DMS53 treated with DMSO at 0.1 percent for 48 hours (cell line): ENCODE data around the gene C15orf62.

Experiments
- DNase-seq: peaks from one replicate; lab custom pipeline; 2025; ENCODE audit not compliant: unreplicated experiment; lab: John Stamatoyannopoulos, UW

Gene C15orf62

GRCh38 chr15:40776537-40777141 is 6.9 kb downstream of the C15orf62 start:
- DNase-seq: no peak

DNA sequence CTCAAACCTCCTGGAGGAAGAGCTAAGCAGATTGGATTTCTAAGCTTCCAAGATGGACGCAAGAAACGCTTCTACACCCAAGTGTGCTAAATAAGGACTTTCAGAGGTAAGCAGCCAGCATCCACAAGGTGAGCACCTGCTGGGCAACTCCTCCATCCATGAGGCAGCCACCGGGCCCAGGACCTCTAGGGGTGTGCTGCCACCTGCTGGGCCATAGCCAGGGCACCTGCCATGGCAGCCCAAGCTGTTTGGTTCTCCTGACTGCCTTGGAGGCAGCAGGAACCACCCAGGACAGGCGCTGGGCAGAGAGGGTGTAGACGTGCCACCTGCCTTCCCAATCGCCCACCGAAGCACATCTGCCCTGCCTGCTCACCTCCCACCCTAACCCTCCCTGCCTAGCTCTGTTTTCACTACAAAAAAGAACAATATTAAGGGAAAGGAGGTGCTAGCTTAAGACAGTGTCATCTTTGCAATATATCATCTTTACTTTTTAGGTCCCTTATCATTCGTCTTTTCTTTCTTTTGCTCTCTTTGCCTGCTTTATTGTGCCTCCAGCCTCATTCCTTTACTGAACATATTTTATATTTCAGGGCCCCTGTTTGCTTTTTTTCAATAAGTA is 12.9 kb downstream of the C15orf62 start:
- DNase-seq: peak; percentile 66

DNA sequence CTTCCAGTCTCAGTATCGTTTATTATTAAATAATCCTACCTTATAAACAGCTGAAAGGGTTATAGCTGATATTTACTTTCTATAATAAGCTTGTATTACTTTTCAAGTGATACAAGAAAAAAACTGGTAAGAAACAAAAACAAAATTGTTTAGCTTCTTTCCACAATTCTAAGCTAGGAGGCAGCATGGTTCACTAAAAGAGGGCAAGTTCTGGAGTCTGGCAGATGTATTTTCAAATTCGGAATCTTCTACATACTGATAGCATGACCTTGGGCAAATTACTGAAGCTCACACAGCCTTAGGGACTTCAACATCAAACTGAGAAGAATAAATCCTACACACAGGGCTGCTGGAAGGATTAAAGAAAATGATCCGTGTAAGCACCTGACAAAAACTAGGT is 15.4 kb downstream of the C15orf62 start:
- no peak for DNase-seq

DNA sequence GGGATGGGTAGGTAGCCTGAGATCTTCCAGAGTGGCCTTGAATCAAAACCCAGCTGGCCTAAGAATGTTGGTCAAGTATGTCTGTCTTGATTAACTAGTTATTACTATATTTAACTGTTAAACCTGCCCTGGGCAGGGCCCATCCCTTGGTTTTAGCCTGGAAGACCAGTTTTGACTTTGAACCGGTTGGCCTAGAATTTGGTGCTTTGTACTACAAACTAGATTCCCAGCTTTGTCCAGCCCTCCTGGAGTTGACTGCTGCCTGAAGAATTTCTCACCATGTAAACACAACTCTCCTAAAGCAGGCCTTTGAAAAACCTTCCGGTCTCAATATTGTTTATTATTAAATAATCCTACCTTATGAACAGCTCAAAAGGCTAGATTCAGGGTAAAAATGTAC is 16.0 kb downstream of the C15orf62 start:
- DNase-seq: no peak

DNA sequence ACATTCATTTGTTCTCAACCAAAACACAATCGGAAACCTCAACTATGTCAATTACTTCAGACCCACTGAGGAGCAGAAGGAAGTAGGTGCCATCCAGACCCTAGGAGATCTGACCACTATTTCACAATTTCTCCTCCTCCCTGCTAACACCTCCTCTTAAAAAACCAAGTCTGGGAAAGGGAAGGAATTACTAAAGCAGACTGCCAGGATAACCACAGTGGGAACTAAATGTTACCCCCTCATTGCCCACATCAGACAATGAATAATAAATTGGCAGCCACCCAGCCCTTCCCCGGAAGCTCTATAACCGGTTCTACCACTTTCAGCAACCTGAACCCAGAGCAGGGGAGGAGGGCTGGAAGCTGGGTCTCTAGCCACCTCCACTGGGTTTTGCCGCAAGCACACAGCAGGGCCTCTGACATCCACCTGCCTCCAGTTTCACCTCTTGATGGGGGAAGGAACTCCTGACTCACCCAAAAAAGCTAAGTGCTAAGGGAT is 17.6 kb downstream of the C15orf62 start:
- peak; percentile 87 for DNase-seq

DNA sequence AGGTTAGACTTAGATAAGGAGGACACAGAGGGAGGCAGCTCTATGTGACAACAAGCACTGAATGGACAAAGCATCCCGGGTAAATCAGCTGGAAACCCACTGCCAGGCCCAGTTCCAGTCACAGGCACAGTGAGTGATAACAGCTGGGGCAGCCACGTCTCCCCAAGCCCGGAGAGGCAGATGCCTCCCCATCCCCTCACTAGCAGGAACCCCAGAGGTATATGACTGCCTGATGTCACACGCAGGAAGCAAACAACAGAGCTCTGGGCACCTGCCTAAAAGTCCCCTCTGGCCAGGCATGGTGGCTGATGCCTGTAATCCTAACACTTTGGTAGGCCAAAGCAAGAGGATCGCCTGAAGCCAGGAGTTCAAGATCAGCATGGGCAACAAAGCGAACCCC is 18.2 kb downstream of the C15orf62 start:
- DNase-seq: no peak

GRCh38 chr15:40789119-40789518 is 19.3 kb downstream of the C15orf62 start:
- DNase-seq: no peak

DNA sequence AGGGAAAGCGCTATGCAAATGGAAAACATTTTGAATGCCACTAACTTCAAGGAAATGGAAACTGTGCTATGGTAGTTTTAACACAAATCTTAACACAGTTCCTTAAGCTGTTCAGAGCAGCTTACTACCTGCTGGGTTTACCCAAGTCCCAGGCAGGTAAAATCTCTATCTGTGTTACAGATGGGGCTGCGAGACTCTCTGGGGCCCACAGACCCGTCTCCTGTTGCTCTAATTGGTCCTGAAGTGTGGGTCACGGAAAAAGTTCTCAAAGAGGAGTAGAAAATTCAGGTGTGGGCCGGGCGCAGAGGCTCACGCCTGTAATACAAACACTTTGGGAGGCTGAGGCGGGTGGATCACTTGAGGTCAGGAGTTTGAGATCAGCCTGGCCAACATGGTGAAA is 20.2 kb downstream of the C15orf62 start:
- no peak for DNase-seq

- no peak for DNase-seq
Measured at GRCh38 chr15:40790718-40791117, 20.9 kb downstream of the C15orf62 start.

DNA sequence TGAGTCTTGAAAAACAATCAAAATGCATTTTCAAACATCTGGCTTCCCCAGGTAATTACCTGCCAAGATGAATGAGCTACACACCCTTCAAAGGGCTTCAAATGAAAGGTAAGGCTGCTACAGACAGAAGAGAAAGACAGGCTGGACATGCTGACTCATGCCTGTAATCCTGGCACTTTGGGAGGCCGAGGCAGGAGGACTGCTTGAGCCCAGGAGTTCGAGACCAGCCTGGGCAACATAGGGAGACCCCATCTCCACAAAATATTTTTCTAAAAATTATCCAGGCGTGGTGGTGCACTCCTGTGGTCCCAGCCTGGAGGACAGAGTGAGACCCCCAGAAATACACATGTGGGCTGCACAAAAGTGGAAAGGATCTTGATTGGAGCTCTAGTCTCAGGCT is 22.6 kb downstream of the C15orf62 start:
- no peak for DNase-seq

DNA sequence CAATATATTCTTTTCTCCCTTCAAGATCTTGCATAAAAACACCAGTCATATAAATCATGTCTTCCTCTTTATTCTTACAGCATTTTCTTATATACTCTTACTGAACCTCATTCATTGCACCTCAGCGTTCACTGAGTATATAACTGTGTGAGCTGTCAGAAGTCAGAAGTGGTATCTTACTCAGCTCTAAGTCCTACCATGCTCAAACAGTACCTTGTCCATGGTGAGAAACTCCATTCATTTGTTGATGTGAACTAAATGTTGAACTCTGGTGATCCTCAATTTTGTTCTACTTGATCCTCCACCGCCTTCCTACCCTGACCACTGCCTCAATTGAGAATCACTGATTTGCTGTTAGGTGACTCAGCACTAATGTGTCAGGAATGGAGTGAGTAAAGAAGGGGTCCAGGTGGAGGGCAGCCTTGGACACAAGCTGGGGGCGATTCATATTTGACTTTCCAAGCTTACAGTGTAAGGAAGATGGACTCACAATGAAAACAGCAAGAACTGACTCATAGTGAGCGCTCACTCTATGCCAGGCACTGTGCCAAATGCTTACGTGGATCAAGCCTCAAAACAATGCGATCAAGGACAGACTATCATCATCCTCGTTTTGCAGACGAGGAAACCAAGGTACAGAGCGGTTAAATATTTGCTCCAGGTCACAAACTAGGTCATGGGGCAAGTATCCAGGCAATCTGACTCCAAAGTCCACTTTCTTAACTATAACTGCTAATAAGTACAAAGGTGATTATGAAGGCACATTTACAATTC is 23.6 kb downstream of the C15orf62 start:
- DNase-seq: peak; percentile 65

- no peak for DNase-seq
Measured at GRCh38 chr15:40796041-40796440, 26.3 kb downstream of the C15orf62 start.

GRCh38 chr15:40796512-40796911 is 26.7 kb downstream of the C15orf62 start:
- DNase-seq: no peak

- no peak for DNase-seq
Measured at GRCh38 chr15:40799523-40799922, 29.7 kb downstream of the C15orf62 start.

- DNase-seq: no peak
Measured at GRCh38 chr15:40803076-40803475, 33.3 kb downstream of the C15orf62 start.

- no peak for DNase-seq
Measured at GRCh38 chr15:40803688-40804087, 33.9 kb downstream of the C15orf62 start.

- DNase-seq: no peak
Measured at GRCh38 chr15:40806672-40807027, 36.9 kb downstream of the C15orf62 start.

DNA sequence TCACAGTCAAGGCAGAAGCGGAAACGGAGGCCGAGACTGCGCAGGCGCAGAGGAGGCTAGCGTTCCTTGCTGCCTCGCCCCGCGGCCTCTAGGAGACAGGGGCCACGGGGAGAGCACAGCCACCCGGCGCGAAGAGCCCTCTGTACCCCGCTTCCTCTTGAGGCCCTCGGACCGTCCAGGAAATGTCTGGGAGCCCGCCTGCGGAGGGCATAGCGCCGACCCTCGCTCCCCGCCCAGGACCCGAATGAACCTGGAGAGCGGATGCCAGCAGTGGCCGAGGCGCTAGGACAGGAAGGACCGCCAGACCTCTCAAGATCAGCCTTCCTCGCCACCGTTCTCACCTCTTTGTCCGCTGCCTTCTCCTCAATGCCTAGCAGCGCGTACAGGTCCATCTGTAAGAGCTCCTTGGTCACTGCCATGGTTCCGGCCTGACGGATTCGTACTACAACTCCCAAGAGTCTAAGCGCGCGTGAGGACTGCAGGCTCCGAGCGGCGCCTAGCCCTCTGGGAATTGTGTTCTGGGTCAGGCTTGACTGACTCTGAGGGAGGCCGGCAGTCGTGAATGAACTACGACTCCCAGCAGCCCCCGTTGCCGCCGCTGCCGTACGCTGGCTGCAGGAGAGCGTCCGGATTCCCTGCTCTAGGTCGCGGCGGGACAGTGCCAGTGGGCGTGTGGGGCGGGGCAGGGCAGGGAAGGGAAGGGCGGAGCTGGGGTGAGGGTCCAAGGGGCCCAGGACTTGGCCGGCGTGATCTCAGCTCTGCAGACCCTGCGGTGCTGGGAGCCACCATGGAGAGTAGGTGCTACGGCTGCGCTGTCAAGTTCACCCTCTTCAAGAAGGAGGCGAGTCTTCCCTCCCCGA is 37.5 kb downstream of the C15orf62 start, which contains the start of the genes DNAJC17 and ZFYVE19:
TSS of gene DNAJC17 (minus strand) at position 446 of the 860 bp plus-strand sequence. CDS start at position 419, 27 bp downstream.
TSS of gene ZFYVE19 (plus strand) at position 62 of the 860 bp plus-strand sequence. CDS start at position 563, 501 bp downstream.
- peak; percentile 89 for DNase-seq

DNA sequence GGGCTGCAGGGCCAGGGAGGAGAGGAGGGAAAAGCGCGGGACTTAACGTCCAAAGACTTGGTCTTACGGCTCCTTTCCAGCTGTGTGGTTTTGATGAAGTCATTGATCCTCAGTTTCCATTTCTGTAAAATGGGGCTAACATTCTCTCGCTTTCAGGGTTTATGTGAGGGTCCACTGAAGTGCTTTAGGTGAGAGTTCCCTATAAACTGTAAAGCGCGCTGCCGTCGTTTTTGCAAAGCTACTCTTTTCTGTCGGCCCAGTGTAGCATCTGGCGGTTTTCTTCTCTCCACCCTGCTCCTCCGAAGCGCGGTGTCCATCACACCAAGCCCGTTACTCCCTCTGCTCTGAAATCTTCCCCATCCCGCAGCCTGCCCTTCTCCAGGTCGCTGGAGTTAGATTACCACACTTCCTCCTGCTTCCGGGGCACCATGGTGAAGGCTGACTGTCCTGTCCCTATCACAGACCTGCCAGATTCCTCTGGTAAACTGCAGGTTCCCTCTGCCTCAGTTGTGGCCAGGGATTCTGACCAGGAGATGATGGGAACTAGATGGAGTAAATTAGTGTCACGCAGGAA is 38.2 kb downstream of the C15orf62 start:
- no peak for DNase-seq

DNA sequence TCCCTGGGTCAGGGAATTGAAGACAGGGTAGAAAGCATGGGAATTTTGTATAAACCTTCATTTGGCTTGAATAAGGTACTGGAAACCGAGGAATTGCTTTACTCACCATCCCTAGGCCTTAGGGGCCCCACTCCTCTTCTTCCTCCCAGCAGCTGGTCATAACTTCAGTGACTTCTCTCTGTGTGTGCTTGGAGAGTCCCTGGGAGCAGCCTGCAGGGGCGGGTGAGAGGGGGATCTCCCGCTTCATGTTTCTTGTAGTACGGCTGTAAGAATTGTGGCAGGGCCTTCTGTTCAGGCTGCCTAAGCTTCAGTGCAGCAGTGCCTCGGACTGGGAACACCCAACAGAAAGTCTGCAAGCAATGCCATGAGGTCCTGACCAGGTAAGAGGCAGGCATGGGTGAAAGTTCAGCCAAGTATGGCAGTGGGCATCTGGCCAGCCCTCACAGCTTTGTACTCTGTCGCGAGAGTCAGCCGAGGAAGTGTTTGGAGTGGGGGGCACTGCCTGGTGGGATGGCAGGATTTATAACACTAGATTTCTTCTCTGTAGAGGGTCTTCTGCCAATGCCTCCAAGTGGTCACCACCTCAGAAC is 39.2 kb downstream of the C15orf62 start:
- DNase-seq: no peak
